Measurements from ENCODE around the gene LEPR.

DNA sequence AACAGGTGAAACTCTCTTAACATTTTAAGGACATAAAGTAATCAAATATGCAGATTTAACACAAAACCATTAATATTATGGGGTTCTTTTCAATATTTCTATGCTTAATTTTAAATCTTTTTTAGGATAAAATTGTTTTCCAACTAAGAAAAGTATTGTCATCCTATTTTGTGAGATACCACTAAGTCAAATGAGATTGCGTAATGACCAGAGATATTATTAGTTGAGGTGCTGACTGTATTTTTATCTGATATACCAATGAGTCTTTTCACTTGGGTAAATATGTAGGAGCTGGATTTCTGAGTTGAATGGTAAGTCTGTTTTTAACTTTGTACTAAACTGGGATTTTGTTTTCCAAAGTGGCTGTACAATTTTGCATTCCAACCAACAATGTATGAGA is 25.4 kb downstream of the LEPR start:
- TF ChIP-seq, protein P1, sequence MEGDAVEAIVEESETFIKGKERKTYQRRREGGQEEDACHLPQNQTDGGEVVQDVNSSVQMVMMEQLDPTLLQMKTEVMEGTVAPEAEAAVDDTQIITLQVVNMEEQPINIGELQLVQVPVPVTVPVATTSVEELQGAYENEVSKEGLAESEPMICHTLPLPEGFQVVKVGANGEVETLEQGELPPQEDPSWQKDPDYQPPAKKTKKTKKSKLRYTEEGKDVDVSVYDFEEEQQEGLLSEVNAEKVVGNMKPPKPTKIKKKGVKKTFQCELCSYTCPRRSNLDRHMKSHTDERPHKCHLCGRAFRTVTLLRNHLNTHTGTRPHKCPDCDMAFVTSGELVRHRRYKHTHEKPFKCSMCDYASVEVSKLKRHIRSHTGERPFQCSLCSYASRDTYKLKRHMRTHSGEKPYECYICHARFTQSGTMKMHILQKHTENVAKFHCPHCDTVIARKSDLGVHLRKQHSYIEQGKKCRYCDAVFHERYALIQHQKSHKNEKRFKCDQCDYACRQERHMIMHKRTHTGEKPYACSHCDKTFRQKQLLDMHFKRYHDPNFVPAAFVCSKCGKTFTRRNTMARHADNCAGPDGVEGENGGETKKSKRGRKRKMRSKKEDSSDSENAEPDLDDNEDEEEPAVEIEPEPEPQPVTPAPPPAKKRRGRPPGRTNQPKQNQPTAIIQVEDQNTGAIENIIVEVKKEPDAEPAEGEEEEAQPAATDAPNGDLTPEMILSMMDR (conservative IDR thresholded peaks at IDR 0.05 in 1 of 2, IDR thresholded peaks at IDR 0.05 in 1 of 2; ENCODE audit: extremely low read depth in 1 of 2, insufficient read depth in 1 of 2, low read depth in 1 of 2, low read length in 2 of 2) = no peak
- TF ChIP-seq EZH2 (IDR thresholded peaks at IDR 0.05; ENCODE audit: borderline replicate concordance, low read length) = no peak

Measured in mammary epithelial cell (primary cell).